Kidney epithelial cell (primary cell): Measurements from ENCODE around the gene GSTA1. TPM values are rescaled to one million over a fixed set of nuclear protein-coding genes. Genes with fewer than 3 reads are reported as not detected.
"Not testable (repeated sequence)": the region's sequence is repeated elsewhere in the genome, so short reads cannot be mapped to it uniquely, and the experiment has no call there.

Source experiments
- DNase-seq: peaks from one replicate; pipeline ENCODE4 v3.0.0-alpha.2; 2010; ENCODE audit warnings: low read depth
- H3K27me3 ChIP-seq: 2 replicates; pipeline ENCODE4 v1.6.0; 2011; ENCODE audit warnings: low read length; ENCODE audit not compliant: control insufficient read depth, insufficient read depth
- H3K36me3 ChIP-seq: 2 replicates; pipeline ENCODE4 v1.5.1; 2011; ENCODE audit warnings: low read length; ENCODE audit not compliant: control insufficient read depth, insufficient read depth
- H3K4me3 ChIP-seq: 2 replicates; pipeline ENCODE4 v1.5.1; 2011; ENCODE audit warnings: low read depth, mild to moderate bottlenecking, control low read depth, low read length
- total RNA-seq: library from RNA; depleted of rRNA; stranded (reverse); fragments of >200 nt; gene quantifications from 2 replicates; pipeline ENCODE4 v1.2.3, GENCODE V29; 2015
- TF ChIP-seq, protein P1 (sequence below): IDR thresholded peaks from 2 replicates; pipeline ENCODE4 v1.5.1; 2011; ENCODE audit warnings: mild to moderate bottlenecking, moderate library complexity, low read length, control low read depth, inconsistent platforms; ENCODE audit not compliant: insufficient read depth, poor library complexity, severe bottlenecking

GSTA1 gene
- total RNA-seq, 1 donor from 2014 or later = not detected

DNA sequence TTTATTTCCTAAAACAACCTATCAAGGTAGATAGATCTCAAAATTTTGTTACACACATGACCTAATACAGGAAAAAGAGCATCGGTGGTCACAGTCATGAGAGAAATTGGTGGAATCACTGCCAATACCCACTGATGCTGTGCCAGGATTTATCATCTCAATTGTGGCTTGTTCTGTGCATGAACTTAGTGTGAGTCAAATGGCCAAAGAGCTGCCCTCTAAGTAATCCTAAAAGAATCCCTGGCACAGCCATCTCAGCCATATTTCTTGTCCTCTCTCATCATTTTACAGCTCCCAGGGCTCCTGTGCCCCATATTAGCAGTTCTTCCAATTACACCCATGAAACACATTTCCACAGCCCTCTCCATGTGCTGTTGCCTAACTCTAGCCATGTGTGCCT, 30.9 kb upstream of the GSTA1 start:
- Histone ChIP-seq H3K36me3 (no peaks in the 10 kb centered on the region), H3K27me3 (no peaks in the 10 kb centered on the region), H3K4me3 (no peak overlapping the region)
- DNase-seq = no peak
- TF ChIP-seq, protein P1, sequence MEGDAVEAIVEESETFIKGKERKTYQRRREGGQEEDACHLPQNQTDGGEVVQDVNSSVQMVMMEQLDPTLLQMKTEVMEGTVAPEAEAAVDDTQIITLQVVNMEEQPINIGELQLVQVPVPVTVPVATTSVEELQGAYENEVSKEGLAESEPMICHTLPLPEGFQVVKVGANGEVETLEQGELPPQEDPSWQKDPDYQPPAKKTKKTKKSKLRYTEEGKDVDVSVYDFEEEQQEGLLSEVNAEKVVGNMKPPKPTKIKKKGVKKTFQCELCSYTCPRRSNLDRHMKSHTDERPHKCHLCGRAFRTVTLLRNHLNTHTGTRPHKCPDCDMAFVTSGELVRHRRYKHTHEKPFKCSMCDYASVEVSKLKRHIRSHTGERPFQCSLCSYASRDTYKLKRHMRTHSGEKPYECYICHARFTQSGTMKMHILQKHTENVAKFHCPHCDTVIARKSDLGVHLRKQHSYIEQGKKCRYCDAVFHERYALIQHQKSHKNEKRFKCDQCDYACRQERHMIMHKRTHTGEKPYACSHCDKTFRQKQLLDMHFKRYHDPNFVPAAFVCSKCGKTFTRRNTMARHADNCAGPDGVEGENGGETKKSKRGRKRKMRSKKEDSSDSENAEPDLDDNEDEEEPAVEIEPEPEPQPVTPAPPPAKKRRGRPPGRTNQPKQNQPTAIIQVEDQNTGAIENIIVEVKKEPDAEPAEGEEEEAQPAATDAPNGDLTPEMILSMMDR = no peak

DNA sequence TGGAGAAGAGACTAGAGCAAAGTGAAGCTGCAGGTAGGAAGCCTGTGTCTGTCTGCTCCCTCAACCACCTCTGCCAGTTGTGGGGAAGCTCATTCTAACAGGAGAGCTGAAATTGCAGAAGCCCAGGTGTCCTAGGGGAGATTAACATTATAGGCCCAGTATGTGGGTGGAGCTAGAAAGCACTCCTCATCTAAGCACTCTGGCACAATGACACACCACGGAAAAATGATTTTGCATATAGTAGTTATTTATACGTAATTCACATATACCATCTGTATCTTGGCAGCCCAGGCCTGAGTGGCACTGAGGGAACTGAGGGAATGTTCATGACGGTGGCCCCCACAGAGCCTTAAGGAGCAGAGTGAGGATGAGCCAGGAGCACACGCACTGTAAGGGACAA, 27.3 kb upstream of the GSTA1 start:
- not testable (repeated sequence) for H3K4me3 ChIP-seq, H3K36me3 ChIP-seq, H3K27me3 ChIP-seq, DNase-seq

DNA sequence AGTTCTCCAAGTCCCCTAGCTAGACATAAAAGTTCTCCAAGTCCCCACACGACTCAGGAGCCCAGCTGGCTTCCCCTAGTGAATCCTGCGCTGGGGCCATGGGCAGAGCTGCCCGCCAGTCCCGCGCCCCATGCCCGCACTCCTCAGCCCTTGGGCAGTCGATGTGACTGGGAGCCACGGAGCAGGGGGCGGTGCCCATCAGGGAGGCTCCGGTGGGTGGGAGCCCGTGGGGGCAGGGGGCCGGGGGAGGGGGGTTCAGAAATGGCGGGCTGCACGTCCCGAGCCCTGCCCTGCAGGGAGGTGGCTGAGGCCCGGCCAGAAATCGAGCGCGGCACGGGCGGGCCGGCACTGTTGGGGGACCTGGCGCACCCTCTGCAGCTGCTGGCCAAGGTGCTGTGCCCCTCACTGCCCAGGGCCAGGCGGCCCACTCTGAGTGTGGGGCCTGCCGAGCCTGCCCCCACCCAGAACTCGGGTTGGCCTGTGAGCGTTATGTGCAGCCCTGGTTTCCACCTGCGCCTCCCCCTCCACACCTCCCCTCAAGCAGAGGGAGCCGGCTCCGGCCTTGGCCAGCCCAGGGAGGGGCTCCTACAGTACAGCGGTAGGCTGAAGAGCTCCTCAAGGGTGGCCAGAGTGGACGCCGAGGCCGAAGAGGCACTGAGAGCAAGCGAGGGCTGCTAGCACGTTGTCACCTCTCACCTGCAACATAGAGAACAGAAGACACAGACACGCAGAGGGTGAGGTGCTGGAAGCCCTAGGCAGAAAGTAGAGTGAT, 25.6 kb upstream of the GSTA1 start:
- H3K27me3 ChIP-seq = no peaks in the 10 kb centered on the region
- TF ChIP-seq, protein P1 = no peak
- no peak for DNase-seq
- H3K4me3 ChIP-seq = no peak overlapping the region
- H3K36me3 ChIP-seq = no peaks in the 10 kb centered on the region

DNA sequence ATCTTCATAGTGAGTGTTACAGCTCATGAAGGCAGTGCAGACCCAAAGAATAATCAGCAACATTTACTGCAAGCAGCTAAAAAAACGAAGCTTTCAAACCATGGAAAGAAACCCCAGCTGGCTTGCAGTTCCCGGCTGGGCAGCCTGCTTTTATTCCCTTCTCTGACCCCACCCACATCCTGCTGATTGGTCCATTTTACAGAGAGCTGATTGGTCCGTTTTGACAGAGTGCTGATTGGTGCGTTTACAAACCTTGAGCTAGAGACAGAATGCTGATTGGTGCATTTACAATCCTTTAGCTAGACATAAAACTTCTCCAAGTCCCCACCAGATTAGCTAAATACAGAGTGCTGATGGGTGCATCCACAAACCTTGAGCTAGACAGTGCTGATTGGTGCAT, 25.0 kb upstream of the GSTA1 start:
- H3K4me3 ChIP-seq, H3K36me3 ChIP-seq, H3K27me3 ChIP-seq, DNase-seq: not testable (repeated sequence)

DNA sequence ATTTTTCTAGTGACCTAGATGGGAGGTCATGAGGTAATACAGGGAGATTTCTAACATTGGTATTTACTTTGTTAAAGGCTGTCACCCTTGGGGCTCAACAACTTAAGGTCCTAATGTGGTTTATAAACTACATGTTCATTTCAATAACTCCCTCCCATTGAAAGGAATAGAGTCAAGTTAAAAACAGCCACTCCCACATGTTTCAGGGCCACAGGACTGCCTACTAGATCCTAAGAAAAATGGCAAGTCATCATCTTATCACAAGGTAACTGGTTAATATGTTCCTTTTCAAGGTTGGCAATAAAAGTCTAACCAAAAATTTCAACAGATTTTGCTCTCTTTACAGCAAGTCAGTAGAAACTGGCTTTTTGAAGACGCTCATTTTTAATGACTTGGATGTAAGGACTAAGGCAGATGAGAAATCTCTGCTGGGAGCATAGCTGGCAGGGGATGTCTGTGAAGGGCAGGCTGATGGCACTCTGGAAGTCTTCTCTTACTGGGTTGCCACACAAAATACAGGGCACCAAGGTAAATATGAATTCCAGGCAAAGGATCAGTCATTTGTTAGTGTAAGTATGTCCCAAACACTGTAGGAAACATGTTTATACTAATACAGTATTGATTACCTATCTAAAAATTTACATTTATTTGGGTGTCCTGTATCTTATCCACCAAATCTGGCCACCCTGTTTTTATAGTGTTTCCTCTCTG, 23.6 kb upstream of the GSTA1 start:
- not testable (repeated sequence) for H3K36me3 ChIP-seq, H3K27me3 ChIP-seq, DNase-seq

DNA sequence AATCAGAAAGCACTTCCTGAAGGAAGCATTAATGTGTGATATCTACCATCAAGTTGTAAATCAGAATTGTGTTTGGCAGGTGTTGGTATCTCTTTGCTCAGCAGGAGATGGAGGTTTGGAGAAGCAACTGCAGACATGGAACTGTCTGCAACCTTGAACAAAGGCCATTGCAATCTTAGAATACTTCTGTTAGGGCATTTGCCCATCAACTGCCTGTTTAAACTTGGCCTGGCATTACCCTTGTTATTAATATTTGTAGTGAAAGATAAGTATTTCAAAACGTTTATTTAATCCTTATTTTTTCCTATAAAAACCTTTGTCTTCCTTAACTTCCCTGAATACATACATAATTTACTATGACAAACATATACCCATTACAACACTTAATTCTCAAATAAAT, 22.9 kb upstream of the GSTA1 start:
- TF ChIP-seq, protein P1 = no peak
- H3K36me3 ChIP-seq = no peaks in the 10 kb centered on the region
- H3K27me3 ChIP-seq = no peaks in the 10 kb centered on the region
- H3K4me3 ChIP-seq = no peak overlapping the region
- DNase-seq = no peak

More for the DNA sequence above, 23.6 kb upstream of the GSTA1 start:
- not testable (repeated sequence) for H3K4me3 ChIP-seq

DNA sequence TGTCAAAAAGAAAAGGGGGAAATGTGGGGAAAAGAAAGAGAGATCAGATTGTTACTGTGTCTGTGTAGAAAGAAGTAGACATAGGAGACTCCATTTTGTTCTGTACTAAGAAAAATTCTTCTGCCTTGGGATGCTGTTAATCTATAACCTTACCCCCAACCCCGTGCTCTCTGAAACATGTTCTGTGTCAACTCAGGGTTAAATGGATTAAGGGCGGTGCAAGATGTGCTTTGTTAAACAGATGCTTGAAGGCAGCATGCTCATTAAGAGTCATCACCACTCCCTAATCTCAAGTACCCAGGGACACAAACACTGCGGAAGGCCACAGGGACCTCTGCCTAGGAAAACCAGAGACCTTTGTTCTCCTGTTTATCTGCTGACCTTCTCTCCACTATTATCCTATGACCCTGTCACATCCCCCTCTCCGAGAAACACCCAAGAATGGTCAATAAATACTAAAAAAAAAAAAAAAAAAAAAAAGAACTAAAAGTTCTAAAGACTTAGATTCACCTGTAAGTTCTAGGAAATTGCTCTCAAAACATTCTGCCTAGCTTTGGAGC, 22.4 kb upstream of the GSTA1 start:
- H3K36me3 ChIP-seq, DNase-seq, H3K4me3 ChIP-seq, H3K27me3 ChIP-seq: not testable (repeated sequence)

DNA sequence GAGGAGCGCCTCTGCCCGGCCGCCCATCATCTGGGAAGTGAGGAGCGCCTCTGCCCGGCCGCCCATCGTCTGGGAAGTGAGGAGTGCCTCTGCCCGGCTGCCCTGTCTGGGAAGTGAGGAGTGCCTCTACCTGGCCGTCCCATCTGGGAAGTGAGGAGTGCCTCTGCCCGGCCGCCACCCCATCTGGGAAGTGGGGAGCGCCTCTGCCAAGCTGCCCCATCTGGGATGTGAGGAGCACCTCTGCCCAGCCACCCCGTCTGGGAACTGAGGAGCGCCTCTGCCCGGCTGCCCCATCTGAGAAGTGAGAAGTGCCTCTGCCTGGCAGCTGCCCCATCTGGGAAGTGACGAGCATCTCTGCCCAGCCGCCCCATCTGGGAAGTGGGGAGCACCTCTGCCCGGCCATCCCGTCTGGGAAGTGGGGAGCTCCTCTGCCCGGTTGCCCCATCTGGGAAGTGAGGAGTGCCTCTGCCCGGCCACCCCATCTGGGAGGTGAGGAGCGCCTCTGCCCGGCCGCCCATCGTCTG, 21.7 kb upstream of the GSTA1 start:
- H3K4me3 ChIP-seq, H3K27me3 ChIP-seq, DNase-seq: not testable (repeated sequence)

More for the DNA sequence above, 21.7 kb upstream of the GSTA1 start:
- H3K36me3 ChIP-seq = not testable (repeated sequence)
